ENCODE data around the gene LOXL1. TPM values are rescaled to one million over a fixed set of nuclear protein-coding genes. Genes with fewer than 3 reads are reported as not detected.

LOXL1 gene
- total RNA-seq, 1 experiment from 2014 or later = 249 TPM

- H3F3A ChIP-seq (ENCODE audit: low read length, unreplicated experiment) = peaks cover 10% of the 10 kb centered on the region
- no peaks in the 10 kb centered on the region for H4K20me1 ChIP-seq (ENCODE audit: low read length)
- no peak overlapping the region for H3K4me2 ChIP-seq (ENCODE audit: low read length)
- no peak for TF ChIP-seq CTCF (conservative IDR thresholded peaks at IDR 0.05; ENCODE audit: low read depth, low read length)
- no peak for TF ChIP-seq EZH2phosphoT487 (IDR thresholded peaks at IDR 0.05; ENCODE audit: borderline replicate concordance, low read length)
- TF ChIP-seq EZH2 (IDR thresholded peaks at IDR 0.05; ENCODE audit: low read length, unreplicated experiment) = no peak
- H3K36me3 ChIP-seq (ENCODE audit: low read depth, low read length) = peaks cover 21% of the 10 kb centered on the region
- H3K9me2 ChIP-seq (replicated peaks; ENCODE audit: low read length) = no peaks in the 10 kb centered on the region
- ChIA-PET CTCF (no interaction called here), POLR2A (ENCODE audit: unreplicated experiment) (interaction anchor here (0.6 kb wide), 1 partner anchor 18 kb away, joined by 3 read pairs; no protein-coding TSS in a partner anchor)
- DNase-seq = peak; percentile 13
- H3K4me3 ChIP-seq (ENCODE audit: low read length) = no peak overlapping the region
- no peak overlapping the region for H3K9ac ChIP-seq (ENCODE audit: low read length)
- H3K9me3 ChIP-seq (ENCODE audit: low read length) = no peaks in the 10 kb centered on the region
- H3K27ac ChIP-seq (ENCODE audit: low read length) = no peak overlapping the region
- no peak overlapping the region for H2AFZ ChIP-seq (ENCODE audit: low read length)
- no peak for ATAC-seq
- H3K4me1 ChIP-seq (ENCODE audit: insufficient read depth, low read length) = peaks cover 39% of the 10 kb centered on the region
- no TSS peak for BruUV-seq (replicated peaks)
- intact Hi-C loops (cut with micrococcal nuclease) = no loop called here
- H3K79me2 ChIP-seq (ENCODE audit: low read length) = peaks cover 24% of the 10 kb centered on the region
- no peaks in the 10 kb centered on the region for H3K27me3 ChIP-seq (ENCODE audit: low read length)
These were observed 26.9 kb downstream of the LOXL1 start for GRCh38 chr15:73952913-73953750.

GRCh38 chr15:73954188-73955145 lies 28.2 kb downstream of the LOXL1 start:
- no peak overlapping the region for H3K4me3 ChIP-seq (ENCODE audit: low read length)
- peaks cover 16% of the 10 kb centered on the region for H3F3A ChIP-seq (ENCODE audit: low read length, unreplicated experiment)
- ATAC-seq (no peak), DNase-seq (no peak)
- ChIA-PET POLR2A (ENCODE audit: unreplicated experiment) (no interaction called here), CTCF (interaction anchor here (0.5 kb wide), 1 partner anchor 26 kb away, joined by 3 read pairs; no protein-coding TSS in a partner anchor)
- H2AFZ ChIP-seq (ENCODE audit: low read length) = no peak overlapping the region
- H3K9me3 ChIP-seq (ENCODE audit: low read length) = no peaks in the 10 kb centered on the region
- H3K9ac ChIP-seq (ENCODE audit: low read length) = no peak overlapping the region
- H3K4me1 ChIP-seq (ENCODE audit: insufficient read depth, low read length) = peaks cover 52% of the 10 kb centered on the region
- no peaks in the 10 kb centered on the region for H4K20me1 ChIP-seq (ENCODE audit: low read length)
- no TSS peak for BruUV-seq (replicated peaks)
- intact Hi-C loops (cut with micrococcal nuclease) = loop anchor here (5.0 kb wide), 1 partner anchor 57 kb away; no protein-coding TSS in a partner anchor
- no peaks in the 10 kb centered on the region for H3K9me2 ChIP-seq (replicated peaks; ENCODE audit: low read length)
- H3K27ac ChIP-seq (ENCODE audit: low read length) = no peak overlapping the region
- H3K36me3 ChIP-seq (ENCODE audit: low read depth, low read length) = peaks cover 13% of the 10 kb centered on the region
- peaks cover 24% of the 10 kb centered on the region for H3K79me2 ChIP-seq (ENCODE audit: low read length)
- TF ChIP-seq EZH2 (IDR thresholded peaks at IDR 0.05; ENCODE audit: low read length, unreplicated experiment) = no peak
- TF ChIP-seq EZH2phosphoT487 (IDR thresholded peaks at IDR 0.05; ENCODE audit: borderline replicate concordance, low read length) = no peak
- no peak for TF ChIP-seq CTCF (conservative IDR thresholded peaks at IDR 0.05; ENCODE audit: low read depth, low read length)
- H3K27me3 ChIP-seq (ENCODE audit: low read length) = no peaks in the 10 kb centered on the region
- H3K4me2 ChIP-seq (ENCODE audit: low read length) = no peak overlapping the region

All from PC-3 (cell line).